ENCODE data around the gene DLAT. TPM values are rescaled to one million over a fixed set of nuclear protein-coding genes. Genes with fewer than 3 reads are reported as not detected.

DLAT gene
- 15.1 TPM for total RNA-seq

DNA sequence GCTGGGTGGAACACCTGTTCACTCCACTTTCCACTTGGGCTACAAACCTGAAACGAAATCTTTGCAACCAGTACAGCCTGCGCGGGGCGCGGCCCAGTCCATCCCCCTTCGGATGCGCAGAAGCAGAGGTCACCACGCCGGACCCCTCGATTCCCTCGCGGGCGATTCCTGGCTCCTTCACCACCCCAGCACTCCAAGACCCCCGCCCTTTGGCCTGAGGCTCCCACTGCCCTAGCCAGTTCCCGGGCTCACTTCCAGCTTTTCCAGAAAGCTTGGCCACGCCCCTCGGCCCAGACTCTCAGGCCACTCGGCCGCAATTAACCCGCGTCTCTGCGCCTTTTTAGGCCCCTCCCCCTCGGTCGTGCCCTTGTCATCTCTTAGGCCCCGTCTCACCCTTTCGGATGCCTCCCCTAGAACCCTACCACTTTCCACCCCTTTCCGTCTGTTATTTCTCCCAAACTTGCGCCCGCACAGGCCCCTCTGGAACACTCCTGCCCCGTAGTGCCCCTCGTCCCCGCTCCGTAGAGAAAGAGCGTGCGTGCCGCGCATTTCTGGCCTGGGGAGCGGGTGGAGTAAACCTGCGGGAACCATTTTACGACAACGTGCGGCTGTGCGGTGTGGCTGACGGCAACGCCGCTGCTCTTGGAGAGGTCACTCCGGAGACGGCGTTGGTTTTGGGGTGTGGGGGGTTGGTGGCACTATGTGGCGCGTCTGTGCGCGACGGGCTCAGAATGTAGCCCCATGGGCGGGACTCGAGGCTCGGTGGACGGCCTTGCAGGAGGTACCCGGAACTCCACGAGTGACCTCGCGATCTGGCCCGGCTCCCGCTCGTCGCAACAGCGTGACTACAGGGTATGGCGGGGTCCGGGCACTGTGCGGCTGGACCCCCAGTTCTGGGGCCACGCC is at the start of gene DLAT:
TSS of gene DLAT (plus strand) at position 636 of the 906 bp plus-strand sequence. CDS start at position 701, 65 bp downstream.
- H3K9me3 ChIP-seq (ENCODE audit: low read depth, low read length): no peaks in the 10 kb centered on the region
- H3K4me1 ChIP-seq (ENCODE audit: insufficient read depth, low read length): peaks cover 13% of the 10 kb centered on the region
- peak within 1 kb of the TSS; percentile 67 for H3K4me3 ChIP-seq (ENCODE audit: low read length)
- no peaks in the 10 kb centered on the region for H3K27me3 ChIP-seq (ENCODE audit: insufficient read depth, low read length)

DNA sequence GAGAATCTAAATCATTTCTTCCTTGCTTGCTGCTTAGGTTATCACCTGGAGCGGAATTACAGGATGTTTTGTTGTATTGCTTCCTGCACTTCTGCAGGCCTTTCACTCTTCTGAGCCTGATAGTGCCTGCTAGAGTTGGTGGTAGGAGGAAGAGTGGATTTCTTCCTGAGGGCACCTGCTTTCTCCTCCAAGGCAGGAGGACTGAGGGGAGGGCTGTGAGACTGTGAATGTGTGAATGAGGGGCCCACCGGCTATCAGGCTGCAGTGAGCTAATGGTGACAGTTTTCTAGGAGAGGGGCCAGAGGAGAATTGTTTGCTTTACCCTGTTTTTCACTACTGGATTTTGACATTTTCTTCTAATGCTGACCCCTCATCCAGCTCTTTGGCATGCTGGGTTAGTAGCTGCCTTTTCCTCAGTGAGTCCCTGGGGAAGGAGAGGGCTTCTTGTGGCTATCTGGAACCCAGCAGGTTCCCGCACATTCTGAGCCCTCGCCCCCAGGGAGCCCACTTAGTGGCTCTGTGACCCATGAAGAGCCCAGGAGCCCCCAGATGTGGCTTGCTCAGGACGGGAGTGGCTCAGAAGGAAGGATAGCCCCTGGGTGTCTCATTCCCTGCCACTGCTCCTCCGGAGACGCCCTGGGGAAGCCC is 49.0 kb upstream of the DLAT start:
- peaks cover 26% of the 10 kb centered on the region for H3K27me3 ChIP-seq (ENCODE audit: insufficient read depth, low read length)

DNA sequence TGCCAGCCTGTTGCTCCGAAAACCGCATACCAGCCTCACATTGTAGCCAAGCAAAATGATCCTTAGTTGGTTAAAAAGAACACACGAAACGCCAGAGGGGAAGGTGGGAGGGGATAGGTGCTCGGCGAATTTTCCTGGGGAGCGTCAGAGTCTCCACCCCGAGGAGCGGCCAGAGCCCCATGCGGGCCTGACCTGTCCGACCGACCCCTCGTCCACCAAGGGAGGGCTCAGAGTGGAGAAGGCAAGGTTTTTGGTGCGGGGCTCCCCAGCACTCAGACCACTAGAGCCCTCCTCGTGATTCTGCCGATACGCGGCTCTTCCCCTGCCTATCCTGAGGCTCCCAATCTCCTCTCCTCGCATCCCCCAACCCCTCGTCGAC is 48.5 kb upstream of the DLAT start:
- no peaks in the 10 kb centered on the region for H3K9me3 ChIP-seq (ENCODE audit: low read depth, low read length)
- no peak overlapping the region for H3K4me3 ChIP-seq (ENCODE audit: low read length)
- peaks cover 6% of the 10 kb centered on the region for H3K4me1 ChIP-seq (ENCODE audit: insufficient read depth, low read length)
- peaks cover 26% of the 10 kb centered on the region for H3K27me3 ChIP-seq (ENCODE audit: insufficient read depth, low read length)

More for the DNA sequence above, 49.0 kb upstream of the DLAT start:
- Histone ChIP-seq H3K4me3 (ENCODE audit: low read length) (no peak overlapping the region), H3K9me3 (ENCODE audit: low read depth, low read length) (no peaks in the 10 kb centered on the region), H3K4me1 (ENCODE audit: insufficient read depth, low read length) (peaks cover 6% of the 10 kb centered on the region)

DNA sequence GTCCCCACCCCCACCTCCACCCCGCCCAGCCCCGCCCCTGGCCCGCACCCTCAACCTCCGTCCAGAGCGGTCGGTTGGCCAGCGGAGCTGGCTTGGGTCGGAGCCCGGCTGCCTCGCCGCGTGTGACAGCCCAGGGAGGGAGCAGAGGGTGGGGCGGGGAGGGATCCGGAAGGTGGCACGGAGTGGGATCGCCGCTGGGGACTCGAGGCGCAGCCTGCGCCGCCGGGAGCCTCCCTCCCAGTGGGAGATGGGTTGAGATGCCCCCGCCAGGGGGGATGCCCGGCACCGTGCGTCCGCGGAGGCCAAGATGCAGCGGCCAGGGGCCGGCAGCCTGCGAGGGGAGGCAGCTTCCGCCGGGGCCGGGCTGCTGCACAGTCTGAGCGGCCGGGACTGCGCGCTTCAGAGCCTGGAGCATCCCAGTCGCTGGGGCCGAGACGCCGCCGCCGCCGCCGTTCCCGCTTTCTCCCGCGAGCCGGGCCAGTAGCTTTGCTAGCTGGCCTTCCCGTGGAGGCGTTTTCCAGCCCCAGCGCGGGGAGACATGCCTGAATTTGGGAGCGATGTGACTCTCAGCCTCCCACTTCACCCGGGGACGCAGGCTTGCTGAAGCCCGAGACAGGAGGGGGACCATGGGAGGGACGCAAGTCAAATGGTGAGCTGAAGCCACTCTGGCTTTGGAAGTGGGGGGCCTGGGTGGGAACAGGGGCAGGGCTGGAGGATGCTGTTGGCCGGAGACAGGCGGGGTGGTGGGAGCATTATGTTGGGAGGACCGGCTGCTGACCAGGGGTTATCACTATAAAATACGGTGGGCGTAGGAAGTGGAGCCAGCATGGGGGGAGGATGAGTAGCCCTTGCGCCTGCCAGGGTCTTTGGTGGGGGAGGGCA is 47.8 kb upstream of the DLAT start:
- peak overlapping the region; percentile 8 for H3K4me3 ChIP-seq (ENCODE audit: low read length)
- H3K9me3 ChIP-seq (ENCODE audit: low read depth, low read length): no peaks in the 10 kb centered on the region
- peaks cover 26% of the 10 kb centered on the region for H3K27me3 ChIP-seq (ENCODE audit: insufficient read depth, low read length)

DNA sequence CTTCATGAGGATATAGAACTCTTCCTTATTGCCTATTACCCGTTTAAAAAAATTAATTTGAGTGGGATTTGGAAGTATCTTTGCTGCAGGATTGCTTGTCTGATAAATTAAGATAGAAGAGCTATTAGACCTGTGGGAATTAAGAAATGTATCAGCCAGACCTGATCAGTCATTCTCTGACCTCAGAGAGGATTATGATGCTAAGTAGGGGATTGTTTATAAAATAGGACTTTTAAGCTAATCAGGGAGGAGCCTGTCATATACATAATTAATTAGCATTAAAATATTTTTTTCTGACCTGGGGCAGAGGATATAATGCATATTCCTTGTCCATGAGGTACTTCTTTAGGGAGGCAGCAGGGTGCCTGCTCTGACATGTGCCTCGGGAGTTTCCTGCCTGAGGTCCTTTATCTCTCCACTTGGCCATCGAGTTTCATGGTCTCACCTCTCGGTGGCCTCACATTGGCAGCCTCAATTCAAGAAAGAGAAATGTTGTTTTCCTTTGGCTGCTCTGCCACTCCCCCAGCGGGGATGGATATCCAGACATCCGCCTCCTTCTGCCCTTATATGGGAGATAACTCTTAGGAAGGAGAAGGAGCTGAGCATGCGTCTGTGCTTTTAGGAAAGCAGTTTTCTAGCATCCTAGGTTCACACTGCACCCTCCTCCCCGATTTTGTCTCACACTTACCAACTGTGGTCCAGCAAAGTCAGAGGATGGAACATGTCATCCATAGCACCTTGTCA is 47.0 kb upstream of the DLAT start:
- no peak overlapping the region for H3K4me3 ChIP-seq (ENCODE audit: low read length)
- peaks cover 26% of the 10 kb centered on the region for H3K27me3 ChIP-seq (ENCODE audit: insufficient read depth, low read length)
- no peaks in the 10 kb centered on the region for H3K9me3 ChIP-seq (ENCODE audit: low read depth, low read length)
- H3K4me1 ChIP-seq (ENCODE audit: insufficient read depth, low read length): peaks cover 6% of the 10 kb centered on the region

More for the DNA sequence above, 47.8 kb upstream of the DLAT start:
- H3K4me1 ChIP-seq (ENCODE audit: insufficient read depth, low read length): peaks cover 6% of the 10 kb centered on the region

DNA sequence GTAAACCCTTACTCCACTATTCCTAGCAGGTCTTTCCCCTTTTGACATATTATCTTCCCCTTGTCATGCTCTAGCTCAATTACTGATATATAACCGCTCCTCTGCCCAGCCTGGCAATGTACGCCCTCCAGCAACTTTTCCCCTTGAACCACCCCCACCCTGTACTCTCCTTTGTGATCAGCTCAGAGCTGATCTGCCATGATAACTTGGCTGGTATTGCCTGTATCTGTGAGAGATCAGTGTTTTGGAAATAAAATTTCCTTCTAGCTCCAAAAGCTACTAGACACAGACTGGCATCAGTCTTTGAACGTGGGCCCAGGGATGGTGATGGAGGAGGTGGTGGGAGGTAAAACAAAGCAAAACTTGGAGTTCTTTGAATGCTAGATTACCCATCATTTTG is 45.1 kb upstream of the DLAT start:
- H3K27me3 ChIP-seq (ENCODE audit: insufficient read depth, low read length): peaks cover 26% of the 10 kb centered on the region
- H3K4me1 ChIP-seq (ENCODE audit: insufficient read depth, low read length): peaks cover 6% of the 10 kb centered on the region
- H3K9me3 ChIP-seq (ENCODE audit: low read depth, low read length): no peaks in the 10 kb centered on the region
- no peak overlapping the region for H3K4me3 ChIP-seq (ENCODE audit: low read length)

DNA sequence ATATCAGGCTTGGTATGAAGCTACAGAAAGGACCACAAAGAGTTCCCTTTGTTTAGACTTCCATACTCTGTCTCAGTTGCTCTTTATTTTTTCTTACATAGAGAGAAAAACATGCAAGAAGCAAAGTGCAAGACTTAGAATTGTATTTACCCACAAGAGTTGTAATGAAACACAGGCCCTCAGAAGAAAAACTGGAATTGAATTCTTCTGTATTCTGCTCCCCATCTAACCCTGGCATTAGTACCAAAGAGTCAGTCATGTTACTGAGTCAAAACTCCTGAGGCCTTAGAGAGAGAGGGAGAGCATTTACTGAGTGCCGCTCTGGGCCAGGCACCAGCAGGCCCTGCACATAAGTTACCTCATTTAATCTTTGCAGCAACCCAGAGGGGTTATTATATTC is 43.9 kb upstream of the DLAT start:
- Histone ChIP-seq H3K9me3 (ENCODE audit: low read depth, low read length) (no peaks in the 10 kb centered on the region), H3K27me3 (ENCODE audit: insufficient read depth, low read length) (peaks cover 26% of the 10 kb centered on the region)

DNA sequence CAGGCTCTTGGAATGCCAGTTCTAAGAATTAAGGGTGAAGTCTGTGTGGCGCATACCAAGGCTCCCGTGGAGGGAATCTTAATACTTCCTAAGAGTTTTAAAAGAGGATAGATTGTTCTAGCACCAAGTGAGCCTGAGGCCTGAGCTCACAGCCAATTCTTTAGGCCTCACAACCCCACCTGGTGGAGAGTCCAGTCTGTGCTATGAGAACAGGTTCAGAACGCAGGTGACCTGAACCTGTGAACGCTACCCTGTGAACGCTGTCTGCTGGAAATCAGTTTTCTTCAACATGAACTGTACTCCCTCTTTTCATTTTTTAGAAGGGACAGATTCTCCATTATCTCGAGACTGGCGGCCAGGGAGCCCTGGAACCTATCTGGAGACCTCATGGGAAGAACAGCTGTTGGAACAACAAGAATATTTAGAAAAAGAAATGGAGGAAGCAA is 43.2 kb upstream of the DLAT start:
- Histone ChIP-seq H3K27me3 (ENCODE audit: insufficient read depth, low read length) (peaks cover 22% of the 10 kb centered on the region), H3K4me1 (ENCODE audit: insufficient read depth, low read length) (peaks cover 6% of the 10 kb centered on the region), H3K4me3 (ENCODE audit: low read length) (no peak overlapping the region), H3K9me3 (ENCODE audit: low read depth, low read length) (no peaks in the 10 kb centered on the region)

More for the DNA sequence above, 43.9 kb upstream of the DLAT start:
- Histone ChIP-seq H3K4me3 (ENCODE audit: low read length) (no peak overlapping the region), H3K4me1 (ENCODE audit: insufficient read depth, low read length) (peaks cover 6% of the 10 kb centered on the region)

DNA sequence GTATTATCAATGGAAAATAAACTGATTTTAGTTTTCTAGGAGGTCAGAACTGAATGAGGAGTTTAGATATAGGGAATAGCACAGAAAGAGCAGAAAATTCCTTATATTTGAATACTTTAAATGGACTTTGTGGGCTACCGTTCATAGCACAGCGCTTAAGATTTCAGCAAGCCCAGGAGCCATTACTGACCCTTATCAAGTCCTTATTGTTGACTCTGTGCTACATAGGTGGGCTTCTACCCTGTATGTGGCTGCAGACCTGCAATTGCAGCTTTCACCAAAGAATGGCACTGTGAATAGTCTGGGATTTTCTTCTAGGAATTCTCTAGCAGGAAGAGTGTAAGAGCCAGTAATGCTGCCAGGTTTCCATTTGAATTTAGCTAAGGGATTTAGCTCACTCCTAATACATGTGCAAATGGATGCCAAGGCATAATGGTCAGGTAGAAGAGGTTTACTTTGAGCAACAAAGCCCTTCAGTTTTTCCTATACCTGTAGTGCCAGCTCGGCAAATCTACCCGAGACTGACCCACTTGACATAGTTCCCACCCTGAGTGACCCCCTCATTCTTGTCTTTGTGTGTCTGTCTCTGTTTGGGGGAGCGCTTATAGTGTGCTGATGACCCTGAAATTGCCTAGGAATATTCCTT is 42.5 kb upstream of the DLAT start:
- no peak overlapping the region for H3K4me3 ChIP-seq (ENCODE audit: low read length)
- peaks cover 3% of the 10 kb centered on the region for H3K4me1 ChIP-seq (ENCODE audit: insufficient read depth, low read length)
- peaks cover 17% of the 10 kb centered on the region for H3K27me3 ChIP-seq (ENCODE audit: insufficient read depth, low read length)
- no peaks in the 10 kb centered on the region for H3K9me3 ChIP-seq (ENCODE audit: low read depth, low read length)

DNA sequence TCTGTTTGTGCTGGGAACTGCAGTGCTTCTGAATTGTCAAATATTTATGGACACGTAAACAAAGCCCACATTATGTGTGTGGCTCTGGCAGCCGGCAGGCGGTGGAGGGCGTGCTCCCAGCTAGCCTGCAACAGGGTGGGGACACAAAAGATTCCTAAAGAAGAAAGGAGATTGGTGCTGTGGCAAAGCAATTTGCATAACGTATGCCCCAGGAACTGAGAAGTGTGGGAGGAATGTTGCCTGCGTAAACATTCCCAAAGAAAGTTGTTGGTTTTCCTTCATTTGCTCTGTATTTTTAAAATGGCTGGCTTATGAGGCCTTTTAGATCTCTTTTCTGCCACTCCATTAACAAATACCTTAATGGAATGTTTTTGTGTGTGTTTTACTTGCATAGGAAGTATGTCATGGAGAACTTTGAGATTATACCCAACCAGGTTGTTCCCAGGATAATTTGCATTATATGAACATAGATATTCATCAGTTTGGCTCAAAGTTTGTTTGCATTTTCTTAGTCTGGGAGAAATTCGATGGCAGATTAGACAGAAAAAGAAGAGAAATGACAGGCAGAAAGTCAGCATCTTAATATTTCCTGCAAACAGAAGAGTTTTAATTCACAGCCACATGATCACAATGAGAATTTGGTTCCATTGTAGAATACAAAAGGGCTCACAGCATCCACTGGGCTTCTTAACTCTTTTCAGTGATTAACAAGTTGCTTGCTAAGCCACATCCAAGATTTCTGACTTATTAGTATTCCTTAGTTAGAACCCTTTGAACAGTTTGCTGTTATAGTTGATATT is 41.8 kb upstream of the DLAT start:
- no peaks in the 10 kb centered on the region for H3K9me3 ChIP-seq (ENCODE audit: low read depth, low read length)
- peaks cover 10% of the 10 kb centered on the region for H3K27me3 ChIP-seq (ENCODE audit: insufficient read depth, low read length)
- H3K4me3 ChIP-seq (ENCODE audit: low read length): no peak overlapping the region
- no peaks in the 10 kb centered on the region for H3K4me1 ChIP-seq (ENCODE audit: insufficient read depth, low read length)

DNA sequence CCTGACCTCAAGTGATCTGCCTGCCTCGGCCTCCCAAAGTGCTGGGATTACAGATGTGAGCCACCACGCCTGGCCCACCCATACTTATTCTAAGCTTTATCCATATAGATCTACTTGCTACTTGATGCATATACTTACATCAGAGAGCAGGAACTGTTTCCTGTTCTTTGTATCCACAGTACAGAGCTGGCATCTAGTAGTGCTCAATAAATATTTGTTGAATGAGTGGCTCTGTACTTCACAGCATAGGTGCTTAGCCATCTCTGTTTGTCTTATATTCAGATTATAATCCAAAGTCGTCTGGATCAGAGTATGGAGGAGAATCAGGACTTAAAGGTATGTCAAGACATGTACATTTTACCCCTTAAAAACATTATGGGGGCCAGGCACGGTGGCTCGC is 38.6 kb upstream of the DLAT start:
- Histone ChIP-seq H3K9me3 (ENCODE audit: low read depth, low read length) (no peaks in the 10 kb centered on the region), H3K27me3 (ENCODE audit: insufficient read depth, low read length) (no peaks in the 10 kb centered on the region), H3K4me1 (ENCODE audit: insufficient read depth, low read length) (no peaks in the 10 kb centered on the region), H3K4me3 (ENCODE audit: low read length) (no peak overlapping the region)

DNA sequence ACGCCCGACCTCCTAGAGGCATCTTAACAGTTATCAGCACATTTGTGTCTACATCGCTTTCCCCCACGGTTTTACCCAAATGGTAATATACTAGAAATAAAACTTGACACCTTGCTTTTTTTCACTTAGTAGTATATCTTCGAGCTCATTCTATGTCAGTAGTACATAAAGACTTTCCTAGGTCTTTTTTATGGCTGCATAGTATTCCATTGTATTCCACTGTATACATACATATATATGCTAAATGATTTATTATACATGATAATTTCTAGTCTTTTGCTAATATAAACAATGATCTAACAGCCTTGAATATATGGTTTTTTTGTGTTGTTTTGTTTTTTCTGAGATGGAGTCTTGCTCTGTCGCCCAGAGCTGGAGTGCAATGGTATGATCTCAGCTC is 34.8 kb upstream of the DLAT start:
- Histone ChIP-seq H3K4me1 (ENCODE audit: insufficient read depth, low read length) (no peaks in the 10 kb centered on the region), H3K9me3 (ENCODE audit: low read depth, low read length) (no peaks in the 10 kb centered on the region), H3K4me3 (ENCODE audit: low read length) (no peak overlapping the region), H3K27me3 (ENCODE audit: insufficient read depth, low read length) (no peaks in the 10 kb centered on the region)

DNA sequence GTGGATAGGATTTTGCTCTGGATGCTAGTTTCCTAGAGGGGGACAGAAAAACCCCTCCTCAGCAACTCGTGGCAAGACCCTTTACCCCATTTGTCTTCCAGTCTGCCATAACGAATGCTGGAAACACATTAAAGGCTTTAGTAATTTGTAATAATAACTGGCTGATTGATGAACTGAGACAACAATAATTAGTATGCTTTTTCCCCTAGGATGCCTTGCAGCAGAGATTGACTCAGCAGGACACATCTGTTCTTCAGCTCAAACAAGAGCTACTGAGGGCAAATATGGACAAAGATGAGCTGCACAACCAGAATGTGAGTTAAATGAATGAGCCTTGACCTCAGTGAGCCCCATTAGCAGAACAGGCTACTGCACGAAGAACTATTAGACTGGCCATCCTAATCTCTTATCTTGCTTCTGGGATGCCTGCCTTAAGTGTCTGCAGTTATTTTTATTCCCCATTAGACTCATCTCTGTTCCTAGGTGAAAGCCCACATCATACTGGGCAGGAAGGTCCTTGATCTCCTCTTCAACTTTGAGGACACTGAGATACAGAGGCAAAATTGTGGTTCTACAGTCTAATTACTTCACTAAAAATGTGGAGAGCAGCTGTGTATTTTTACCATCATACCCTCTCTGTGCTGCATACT is 32.9 kb upstream of the DLAT start:
- H3K4me1 ChIP-seq (ENCODE audit: insufficient read depth, low read length): no peaks in the 10 kb centered on the region
- no peaks in the 10 kb centered on the region for H3K9me3 ChIP-seq (ENCODE audit: low read depth, low read length)
- no peaks in the 10 kb centered on the region for H3K27me3 ChIP-seq (ENCODE audit: insufficient read depth, low read length)
- H3K4me3 ChIP-seq (ENCODE audit: low read length): no peak overlapping the region

Data from mononuclear cell (primary cell).